HCT116 (cell line): ENCODE measurements around the gene SLC10A7. TPM values are rescaled to one million over a fixed set of nuclear protein-coding genes. Genes with fewer than 3 reads are reported as not detected.
A peak's percentile ranks its signal among the peaks of the same experiment; 100 is the strongest.

ENCODE experiments used
- ATAC-seq: fragments of 200-7000 bp; cut with Tn5 transposase; 2 replicates; pipeline ENCODE4 v1.9.1; 2020; ENCODE audit warnings: mild to moderate bottlenecking, moderate library complexity
- BruUV-seq: library from RNA; stranded (reverse); fragments of 400-500 nt; replicated peaks from 2 replicates; lab custom pipeline; 2021; lab: Mats Ljungman, UMichigan
- CTCF ChIA-PET: fragments of 300-600 bp; sonication (Branson Sonifier 250); formaldehyde crosslinking; loops from one replicate; lab custom pipeline; 2021; ENCODE audit warnings: antibody characterized with exemption; lab: Charles Lee
- POLR2A ChIA-PET: fragments of 300-600, 350-600 bp; sonication (Branson Sonifier 250); formaldehyde crosslinking; loops from one replicate; lab custom pipeline; 2021; ENCODE audit warnings: antibody characterized with exemption; lab: Charles Lee
- RAD21 ChIA-PET, 2 experiments: fragments of 300-600 bp; sonication (Branson Sonifier 250); formaldehyde crosslinking; loops; one replicate each; lab custom pipeline; 2023; ENCODE audit warnings: low total read pairs in 2 of 2; ENCODE audit not compliant: uncharacterized antibody in 2 of 2, unreplicated experiment in 2 of 2, low non-redundant PET in 1 of 2; lab: Charles Lee
- DNase-seq: peaks from one replicate; pipeline ENCODE4 v3.0.0-alpha.2; 2010; ENCODE audit warnings: low read depth, low spot score
- H2AFZ ChIP-seq: fragments of 200-600 bp; shearing (Covaris generic), sonication (generic); 2 replicates; pipeline ENCODE4 v1.6.1; 2017; ENCODE audit warnings: low read depth, mixed run types, mixed read lengths, antibody characterized with exemption, low read length; ENCODE audit not compliant: poor library complexity, severe bottlenecking
- H3K27ac ChIP-seq: 2 replicates; pipeline ENCODE4 v1.5.1; 2012; ENCODE audit warnings: low read depth, low read length
- H3K27me3 ChIP-seq: fragments of 200-600 bp; sonication (generic); 2 replicates; pipeline ENCODE4 v1.6.1; 2016; ENCODE audit warnings: mixed run types, low read length, mixed read lengths; ENCODE audit not compliant: insufficient read depth
- H3K36me3 ChIP-seq, 2 experiments: fragments of 200-500 bp in 1 of 2; fragments of 200-600 bp in 1 of 2; sonication (Bioruptor generic) in 1 of 2; sonication (generic) in 1 of 2; 2 replicates each; pipeline versions ENCODE4 v1.5.1 to v1.6.1; 2014 to 2016; ENCODE audit warnings: low read length in 2 of 2, inconsistent platforms in 1 of 2, mixed read lengths in 1 of 2, mixed run types in 1 of 2; ENCODE audit not compliant: insufficient read depth in 2 of 2, control insufficient read depth in 1 of 2
- H3K4me1 ChIP-seq, 2 experiments: fragments of 200-600 bp in 1 of 2; sonication (generic) in 1 of 2; 2 replicates each; pipeline versions ENCODE4 v1.5.1 to v1.6.1; 2012 to 2017; ENCODE audit warnings: low read length in 2 of 2, inconsistent platforms in 1 of 2, mild to moderate bottlenecking in 1 of 2, mixed read lengths in 1 of 2, mixed run types in 1 of 2, moderate library complexity in 1 of 2; ENCODE audit not compliant: insufficient read depth in 2 of 2, control insufficient read depth in 1 of 2
- H3K4me2 ChIP-seq: fragments of 200-600 bp; sonication (generic); 2 replicates; pipeline ENCODE4 v1.6.1; 2017; ENCODE audit warnings: mixed run types, low read length, mixed read lengths
- H3K4me3 ChIP-seq, 2 experiments: fragments of 200-600 bp in 1 of 2; sonication (generic) in 1 of 2; replicated peaks in 1 of 2; 2 replicates each; pipeline ENCODE4 v1.5.1; 2011 to 2016; ENCODE audit warnings: low read length in 2 of 2, control low read depth in 1 of 2, low read depth in 1 of 2, mild to moderate bottlenecking in 1 of 2, mixed read lengths in 1 of 2, mixed run types in 1 of 2
- H3K79me2 ChIP-seq: fragments of 200-600 bp; sonication (generic); 2 replicates; pipeline ENCODE4 v1.6.1; 2017; ENCODE audit warnings: mild to moderate bottlenecking, mixed run types, low read length, moderate library complexity, mixed read lengths; ENCODE audit not compliant: insufficient read depth
- H3K9ac ChIP-seq: fragments of 200-600 bp; sonication (generic); 2 replicates; pipeline ENCODE4 v1.6.1; 2016; ENCODE audit warnings: low read length, mixed read lengths
- H3K9me2 ChIP-seq: fragments of 200-600 bp; sonication (generic), shearing (Covaris generic); 2 replicates; pipeline ENCODE4 v1.6.1; 2017; ENCODE audit warnings: mixed run types, mild to moderate bottlenecking, moderate library complexity; ENCODE audit not compliant: insufficient read depth
- H3K9me3 ChIP-seq, 2 experiments: fragments of 200-500 bp in 1 of 2; fragments of 200-600 bp in 1 of 2; sonication (Bioruptor generic) in 1 of 2; sonication (generic) in 1 of 2; 2 replicates each; pipeline ENCODE4 v1.6.1; 2014 to 2017; ENCODE audit warnings: low read length in 2 of 2, mixed read lengths in 2 of 2, inconsistent platforms in 1 of 2, low read depth in 1 of 2, mild to moderate bottlenecking in 1 of 2, mixed run types in 1 of 2, moderate library complexity in 1 of 2; ENCODE audit not compliant: control insufficient read depth in 1 of 2, insufficient read depth in 1 of 2
- H4K20me1 ChIP-seq: fragments of 200-600 bp; sonication (generic), shearing (Covaris generic); 2 replicates; pipeline ENCODE4 v1.6.1; 2017; ENCODE audit warnings: mixed run types, mild to moderate bottlenecking, moderate library complexity; ENCODE audit not compliant: insufficient read depth
- ATF3 ChIP-seq: IDR thresholded peaks from 2 replicates; pipeline ENCODE4 v1.6.1; 2012
- CEBPB ChIP-seq: IDR thresholded peaks from 2 replicates; pipeline ENCODE4 v1.6.1; 2012; ENCODE audit warnings: low read depth
- CTCF ChIP-seq, 3 experiments: fragments of 200-600 bp in 1 of 3; sonication (generic) in 1 of 3; IDR thresholded peaks in 2 of 3; conservative IDR thresholded peaks in 1 of 3; 2 replicates each; pipeline ENCODE4 v1.5.1; 2012 to 2017; ENCODE audit warnings: low read depth in 2 of 3, low read length in 2 of 3, antibody characterized with exemption in 1 of 3, borderline replicate concordance in 1 of 3, control low read depth in 1 of 3, mild to moderate bottlenecking in 1 of 3, mixed read lengths in 1 of 3, mixed run types in 1 of 3, moderate library complexity in 1 of 3; ENCODE audit not compliant: insufficient read depth in 1 of 3
- ELF1 ChIP-seq: IDR thresholded peaks from 2 replicates; pipeline ENCODE4 v1.6.1; 2012; ENCODE audit warnings: low read depth, borderline replicate concordance
- FOSL1 ChIP-seq: IDR thresholded peaks from 2 replicates; pipeline ENCODE4 v1.6.1; 2012; ENCODE audit warnings: low read depth
- JUND ChIP-seq: IDR thresholded peaks from 2 replicates; pipeline ENCODE4 v1.6.1; 2012
- POLR2AphosphoS5 ChIP-seq: IDR thresholded peaks from 2 replicates; pipeline ENCODE4 v1.6.1; 2011; ENCODE audit warnings: mild to moderate bottlenecking, low read depth, low read length, moderate library complexity
- SP1 ChIP-seq: IDR thresholded peaks from 2 replicates; pipeline ENCODE4 v1.6.1; 2012; ENCODE audit warnings: low read depth
- ZBTB33 ChIP-seq: IDR thresholded peaks from 2 replicates; pipeline ENCODE4 v1.6.1; 2011; ENCODE audit warnings: mild to moderate bottlenecking, low read length, moderate library complexity; ENCODE audit not compliant: insufficient replicate concordance; ENCODE audit errors: extremely low read depth
- intact Hi-C: fragments of 100-400 bp; cut with micrococcal nuclease; formaldehyde crosslinking; loops from 2 replicates; pipeline ENCODE4 v1.10.0; 2022
- total RNA-seq: library from RNA; stranded (reverse); gene quantifications from one replicate; pipeline ENCODE4 v1.2.1, GENCODE V29; 2021; ENCODE audit not compliant: unreplicated experiment

The SLC10A7 gene
- total RNA-seq, 1 experiment from 2014 or later, result 5.5 TPM

- no peak for DNase-seq
- Histone ChIP-seq H3K4me1 (peaks cover 12 to 42% of the 10 kb centered on the region in 2 experiments; a peak in 3 of 4 replicates), H3K4me3 (no peak overlapping the region), H3K9me2 (no peaks in the 10 kb centered on the region), H3K27ac (no peak overlapping the region), H3K36me3 (no peaks in the 10 kb centered on the region), H2AFZ (peak overlapping the region; percentile 3), H3K27me3 (no peaks in the 10 kb centered on the region), H3K9ac (no peak overlapping the region), H3K9me3 (no peaks in the 10 kb centered on the region), H4K20me1 (no peaks in the 10 kb centered on the region), H3K4me2 (peak overlapping the region; percentile 62), H3K79me2 (no peaks in the 10 kb centered on the region)
- POLR2A ChIA-PET, result no interaction called here
- TF ChIP-seq JUND (peak; percentile 55), CTCF (IDR thresholded peaks at IDR 0.05 in 2 of 3, conservative IDR thresholded peaks at IDR 0.05 in 1 of 3; ENCODE audit: borderline replicate concordance in 1 of 3, insufficient read depth in 1 of 3, low read depth in 2 of 3, low read length in 2 of 3) (no peak), CEBPB (peak; percentile 34; the same call in 1 of the 2 replicates), FOSL1 (peak; percentile 78; the same call in 1 of the 2 replicates), ATF3 (no peak), POLR2AphosphoS5 (no peak), ELF1 (no peak), ZBTB33 (no peak), SP1 (peak; percentile 45; the same call in 1 of the 2 replicates)
- RAD21 ChIA-PET, result no interaction called here
- peak; percentile 62; the same call in 1 of the 2 replicates for ATAC-seq
- intact Hi-C loops, result loop anchor here (10.0 kb wide), 1 partner anchor 374 kb away; no protein-coding TSS in a partner anchor
- CTCF ChIA-PET, result interaction anchor here (0.6 to 0.9 kb wide), 2 partner anchors 15 to 767 kb away, joined by 3 read pairs; no protein-coding TSS in a partner anchor
- no TSS peak for BruUV-seq
Measured at GRCh38 chr4:146329050-146329716, 192.6 kb downstream of the SLC10A7 start.
